Trophoblast cell (in vitro differentiated cells and primary cell): ENCODE results near the gene GMCL1.
A peak's percentile ranks its signal among the peaks of the same experiment; 100 is the strongest.

Source experiments
- DNase-seq, 2 donors: peaks; one replicate each; pipeline ENCODE4 v3.0.0-alpha.2; 2016
- H2AFZ ChIP-seq: 2 replicates; pipeline ENCODE4 v1.6.1; 2013; ENCODE audit warnings: low read length, moderate library complexity, mild to moderate bottlenecking; ENCODE audit not compliant: insufficient read depth, poor library complexity
- H2AK5ac ChIP-seq: 2 replicates; pipeline ENCODE4 v1.6.1; 2013; ENCODE audit warnings: mild to moderate bottlenecking, low read length
- H2BK120ac ChIP-seq: 2 replicates; pipeline ENCODE4 v1.6.1; 2013; ENCODE audit warnings: low read length, mild to moderate bottlenecking, moderate library complexity; ENCODE audit not compliant: insufficient read depth, poor library complexity
- H2BK12ac ChIP-seq: 2 replicates; pipeline ENCODE4 v1.6.1; 2013; ENCODE audit warnings: mild to moderate bottlenecking, low read length, moderate library complexity
- H2BK5ac ChIP-seq: 2 replicates; pipeline ENCODE4 v1.6.1; 2013; ENCODE audit warnings: low read length, low read depth, moderate library complexity, mild to moderate bottlenecking; ENCODE audit not compliant: poor library complexity
- H3K14ac ChIP-seq: 2 replicates; pipeline ENCODE4 v1.6.1; 2013; ENCODE audit warnings: mild to moderate bottlenecking, low read length
- H3K18ac ChIP-seq: 2 replicates; pipeline ENCODE4 v1.6.1; 2013; ENCODE audit warnings: mild to moderate bottlenecking, low read length
- H3K23ac ChIP-seq: 2 replicates; pipeline ENCODE4 v1.6.1; 2013; ENCODE audit warnings: low read length
- H3K27ac ChIP-seq: 2 replicates; pipeline ENCODE4 v1.5.1; 2013; ENCODE audit warnings: low read depth, mild to moderate bottlenecking, inconsistent platforms, low read length, moderate library complexity
- H3K27me3 ChIP-seq: 2 replicates; pipeline ENCODE4 v1.6.1; 2013; ENCODE audit warnings: inconsistent platforms, mild to moderate bottlenecking, low read length, moderate library complexity; ENCODE audit not compliant: insufficient read depth
- H3K36me3 ChIP-seq, 2 experiments: 1 replicate in 1 of 2; 2 replicates in 1 of 2; pipeline ENCODE4 v1.6.1; 2013; ENCODE audit warnings: low read length in 2 of 2, mild to moderate bottlenecking in 2 of 2, moderate library complexity in 1 of 2; ENCODE audit not compliant: insufficient read depth in 2 of 2, control insufficient read depth in 1 of 2
- H3K4ac ChIP-seq: 2 replicates; pipeline ENCODE4 v1.6.1; 2013; ENCODE audit warnings: low read depth, mild to moderate bottlenecking, low read length, moderate library complexity
- H3K4me1 ChIP-seq, 2 experiments: 1 replicate in 1 of 2; 2 replicates in 1 of 2; pipeline ENCODE4 v1.6.1; 2013; ENCODE audit warnings: low read length in 2 of 2, mild to moderate bottlenecking in 2 of 2, moderate library complexity in 1 of 2; ENCODE audit not compliant: insufficient read depth in 2 of 2, control insufficient read depth in 1 of 2
- H3K4me2 ChIP-seq: 2 replicates; pipeline ENCODE4 v1.6.1; 2013; ENCODE audit warnings: inconsistent platforms, mild to moderate bottlenecking, low read length, moderate library complexity
- H3K4me3 ChIP-seq: 2 replicates; pipeline ENCODE4 v1.5.1; 2013; ENCODE audit warnings: mild to moderate bottlenecking, low read depth, low read length, inconsistent platforms
- H3K79me1 ChIP-seq: one replicate; pipeline ENCODE4 v1.6.1; 2013; ENCODE audit warnings: low read length
- H3K79me2 ChIP-seq: 2 replicates; pipeline ENCODE4 v1.6.1; 2013; ENCODE audit warnings: low read length, mild to moderate bottlenecking; ENCODE audit not compliant: control insufficient read depth, insufficient read depth, poor library complexity
- H3K9ac ChIP-seq: 2 replicates; pipeline ENCODE4 v1.6.1; 2013; ENCODE audit warnings: mild to moderate bottlenecking, low read length
- H3K9me3 ChIP-seq: 2 replicates; pipeline ENCODE4 v1.6.1; 2013; ENCODE audit warnings: low read depth, mild to moderate bottlenecking, control low read depth, inconsistent platforms, low read length; ENCODE audit not compliant: insufficient read depth
- H4K12ac ChIP-seq: 2 replicates; pipeline ENCODE4 v1.6.1; 2013; ENCODE audit warnings: low read depth, mild to moderate bottlenecking, low read length, moderate library complexity
- H4K8ac ChIP-seq: 2 replicates; pipeline ENCODE4 v1.6.1; 2013; ENCODE audit warnings: low read depth, mild to moderate bottlenecking, low read length, moderate library complexity
- H4K91ac ChIP-seq: one replicate; pipeline ENCODE4 v1.6.1; 2013; ENCODE audit warnings: low read depth, mild to moderate bottlenecking, low read length, moderate library complexity
- WGBS: extraction: QIAGEN DNeasy Blood & Tissue Kit; methylation state at CpG from one replicate; pipeline ENCODE4 v1.1.7; 2013; ENCODE audit warnings: missing lambda C conversion rate; ENCODE audit not compliant: insufficient read length, insufficient coverage; ENCODE audit errors: extremely low coverage; 5-methylcytosine and 5-hydroxymethylcytosine counted together

The GMCL1 gene

DNA sequence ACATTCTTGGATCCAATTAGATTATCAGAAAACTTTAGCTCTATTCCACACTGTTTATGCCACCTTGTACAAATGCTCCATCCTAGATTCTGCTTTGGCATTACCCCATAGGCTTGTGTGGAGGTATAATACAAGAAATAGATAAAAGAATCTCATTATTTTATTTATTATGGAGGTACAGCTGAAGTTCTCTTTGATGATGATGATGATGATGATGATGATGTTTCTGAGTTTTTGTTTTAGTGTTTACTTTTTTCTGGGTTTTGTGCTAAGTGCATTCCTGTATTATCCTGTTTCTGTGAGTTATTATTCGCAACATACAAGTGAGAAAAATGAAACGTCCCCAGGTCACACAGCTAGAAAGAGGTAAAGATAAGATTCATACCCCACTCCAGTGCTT lies 44.1 kb upstream of the GMCL1 start:
- no peak overlapping the region for H4K12ac ChIP-seq
- no CpG with 5 or more reads among the region's 2 CpGs for WGBS

DNA sequence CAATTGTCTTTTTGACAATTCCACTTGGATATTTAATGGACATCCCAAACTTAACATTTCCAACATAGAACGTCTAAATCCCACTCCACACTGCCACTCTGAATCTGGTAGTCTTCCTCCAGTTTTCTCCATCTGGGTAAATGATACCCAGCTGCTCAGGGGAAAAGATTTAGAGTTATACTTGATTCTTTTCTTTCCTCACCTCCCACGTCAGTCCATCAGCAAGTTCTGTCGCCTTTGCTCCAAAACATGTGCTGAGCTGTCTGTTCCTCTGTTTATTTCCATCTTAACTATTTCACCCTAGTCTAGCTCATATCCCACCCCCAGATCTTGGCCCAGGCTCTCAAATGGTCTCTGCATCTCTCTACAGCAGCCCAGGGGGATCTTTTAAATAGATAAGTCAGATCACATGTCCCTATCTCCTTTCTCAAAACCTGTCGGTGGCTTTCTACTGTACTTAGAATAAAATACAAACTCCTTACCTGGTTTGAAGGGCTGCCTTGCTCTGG lies 43.4 kb upstream of the GMCL1 start:
- Histone ChIP-seq H2AK5ac (no peak overlapping the region), H3K27ac (no peak overlapping the region), H4K91ac (no peak overlapping the region), H2BK5ac (no peak overlapping the region), H3K18ac (no peak overlapping the region), H2BK12ac (no peak overlapping the region), H2AFZ (no peak overlapping the region), H3K27me3 (no peaks in the 10 kb centered on the region), H3K36me3 (peaks cover 0 to 4% of the 10 kb centered on the region in 2 experiments), H2BK120ac (no peak overlapping the region), H3K4ac (no peak overlapping the region), H3K79me1 (peaks cover 13% of the 10 kb centered on the region), H3K9me3 (no peaks in the 10 kb centered on the region), H4K8ac (no peak overlapping the region), H3K14ac (no peak overlapping the region), H3K4me2 (no peak overlapping the region), H3K9ac (no peak overlapping the region), H3K4me3 (no peak overlapping the region), H3K23ac (no peak overlapping the region), H3K4me1 (peaks cover 4 to 11% of the 10 kb centered on the region in 2 experiments), H3K79me2 (peaks cover 2% of the 10 kb centered on the region), H4K12ac (no peak overlapping the region)
- DNase-seq: no peak
- no CpG with 5 or more reads among the region's 4 CpGs for WGBS

More for the DNA sequence above, 44.1 kb upstream of the GMCL1 start:
- Histone ChIP-seq H3K14ac (no peak overlapping the region), H3K4me2 (no peak overlapping the region), H2AK5ac (no peak overlapping the region), H3K9me3 (no peaks in the 10 kb centered on the region), H3K4me3 (no peak overlapping the region), H3K27me3 (no peaks in the 10 kb centered on the region), H4K91ac (no peak overlapping the region), H2AFZ (no peak overlapping the region), H3K79me2 (peaks cover 2% of the 10 kb centered on the region), H3K36me3 (peaks cover 0 to 4% of the 10 kb centered on the region in 2 experiments), H3K27ac (no peak overlapping the region), H2BK5ac (no peak overlapping the region), H3K79me1 (peaks cover 12% of the 10 kb centered on the region), H4K8ac (no peak overlapping the region), H3K9ac (no peak overlapping the region), H3K18ac (no peak overlapping the region), H3K4me1 (peaks cover 3 to 8% of the 10 kb centered on the region in 2 experiments), H3K23ac (no peak overlapping the region), H2BK120ac (no peak overlapping the region), H2BK12ac (no peak overlapping the region), H3K4ac (no peak overlapping the region)
- no peak for DNase-seq

DNA sequence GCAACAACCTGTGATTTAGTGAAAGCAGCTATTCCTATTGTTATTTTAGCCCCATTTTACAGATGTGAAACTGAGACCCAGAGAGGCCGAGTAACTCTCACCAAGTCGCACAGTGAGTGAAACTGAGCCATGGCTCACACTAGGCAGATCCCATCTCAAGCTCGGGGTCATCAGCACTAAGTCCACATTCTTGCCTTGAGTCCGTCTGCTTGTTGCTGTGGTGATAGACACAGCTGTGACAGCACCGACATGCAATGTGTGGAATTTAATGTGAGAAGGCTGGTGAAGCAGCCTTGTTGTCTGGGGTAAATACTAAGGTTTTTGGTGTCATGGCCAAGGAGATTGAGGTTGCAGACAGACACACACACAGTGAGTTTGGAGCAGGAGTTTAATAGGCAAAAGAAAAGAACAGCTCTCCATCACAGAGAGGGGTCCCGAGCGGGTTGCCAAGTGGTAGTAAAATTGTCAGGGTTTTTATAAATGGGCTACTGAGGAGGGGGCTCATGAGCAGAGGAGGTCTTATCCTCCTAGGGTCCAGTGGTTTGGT lies 40.2 kb upstream of the GMCL1 start:
- peak overlapping the region; percentile 48 for H3K4me2 ChIP-seq
- H4K12ac ChIP-seq: no peak overlapping the region
- peak overlapping the region; percentile 71 for H2BK120ac ChIP-seq
- no peak overlapping the region for H2AFZ ChIP-seq
- peak overlapping the region; percentile 47 for H4K8ac ChIP-seq
- H2AK5ac ChIP-seq: no peak overlapping the region
- peaks cover 4 to 13% of the 10 kb centered on the region in 2 experiments for H3K4me1 ChIP-seq
- peaks cover 0 to 4% of the 10 kb centered on the region in 2 experiments for H3K36me3 ChIP-seq
- peaks cover 2% of the 10 kb centered on the region for H3K79me2 ChIP-seq
- H4K91ac ChIP-seq: peak overlapping the region; percentile 88
- H3K9ac ChIP-seq: no peak overlapping the region
- DNase-seq: peak; percentile 92 to 96
- peak overlapping the region; percentile 93 for H3K27ac ChIP-seq
- H3K4ac ChIP-seq: no peak overlapping the region
- WGBS: no CpG with 5 or more reads among the region's 7 CpGs
- peak overlapping the region; percentile 74 for H2BK5ac ChIP-seq
- H3K14ac ChIP-seq: peak overlapping the region; percentile 76
- H3K79me1 ChIP-seq: peaks cover 13% of the 10 kb centered on the region
- peak overlapping the region; percentile 47 for H2BK12ac ChIP-seq
- no peak overlapping the region for H3K23ac ChIP-seq
- H3K18ac ChIP-seq: no peak overlapping the region
- no peaks in the 10 kb centered on the region for H3K27me3 ChIP-seq
- H3K9me3 ChIP-seq: no peaks in the 10 kb centered on the region
- no peak overlapping the region for H3K4me3 ChIP-seq

DNA sequence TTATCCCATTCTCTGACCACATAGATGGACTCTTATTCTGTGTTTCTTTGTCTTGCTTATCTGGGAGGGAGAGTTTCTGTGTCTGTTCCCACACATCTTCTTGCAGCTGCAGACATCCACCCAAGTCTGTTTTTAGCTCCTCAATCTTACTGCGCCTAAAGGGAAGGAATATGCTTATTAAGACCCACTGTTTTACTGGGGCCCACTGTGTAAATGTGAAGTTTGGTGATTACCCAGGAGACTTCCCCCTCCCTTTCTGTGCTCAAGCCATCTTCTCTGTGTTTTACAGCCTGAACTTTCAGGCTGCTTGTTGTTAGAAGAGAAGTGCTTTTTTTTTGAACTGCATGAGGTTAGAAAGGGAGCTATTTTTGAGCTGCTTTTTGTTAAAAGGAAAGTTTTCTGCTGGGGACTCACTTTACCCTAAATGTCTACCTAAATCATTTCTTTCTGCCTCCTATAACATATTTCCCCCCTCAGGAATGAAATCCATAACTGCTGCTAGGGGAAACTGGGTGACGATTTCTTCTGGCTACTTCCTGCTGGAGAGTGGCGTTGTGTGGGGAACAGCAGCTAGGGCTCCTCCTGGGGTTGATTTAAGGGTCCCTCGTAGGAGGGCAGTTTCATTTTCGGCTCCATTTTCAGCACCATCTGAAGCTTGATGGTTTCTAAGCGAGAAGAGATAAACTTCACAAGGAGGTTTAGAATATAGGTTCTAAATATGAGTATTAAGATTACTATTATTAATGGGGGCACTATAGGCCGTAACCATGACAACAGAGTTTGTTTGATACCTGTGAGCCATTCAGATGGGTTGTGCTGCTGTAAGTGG lies 39.5 kb upstream of the GMCL1 start:
- H2BK12ac ChIP-seq: peak overlapping the region; percentile 82
- H3K14ac ChIP-seq: peak overlapping the region; percentile 85
- H3K18ac ChIP-seq: no peak overlapping the region
- H2AK5ac ChIP-seq: peak overlapping the region; percentile 44
- peaks cover 4 to 13% of the 10 kb centered on the region in 2 experiments for H3K4me1 ChIP-seq
- no peak overlapping the region for H3K4me3 ChIP-seq
- WGBS: no CpG with 5 or more reads among the region's 7 CpGs
- peak overlapping the region; percentile 95 for H2BK5ac ChIP-seq
- H3K36me3 ChIP-seq: peaks cover 0 to 4% of the 10 kb centered on the region in 2 experiments
- peak overlapping the region; percentile 48 for H3K4me2 ChIP-seq
- peak overlapping the region; percentile 94 for H4K91ac ChIP-seq
- H3K4ac ChIP-seq: peak overlapping the region; percentile 70
- DNase-seq: peak in 1 of 2 donors; percentile 21
- H3K9ac ChIP-seq: peak overlapping the region; percentile 33
- H4K12ac ChIP-seq: peak overlapping the region; percentile 51
- no peak overlapping the region for H3K23ac ChIP-seq
- no peaks in the 10 kb centered on the region for H3K27me3 ChIP-seq
- no peaks in the 10 kb centered on the region for H3K9me3 ChIP-seq
- H4K8ac ChIP-seq: peak overlapping the region; percentile 66
- no peak overlapping the region for H2AFZ ChIP-seq
- H3K79me1 ChIP-seq: peaks cover 13% of the 10 kb centered on the region
- H3K79me2 ChIP-seq: peaks cover 2% of the 10 kb centered on the region
- peak overlapping the region; percentile 93 for H3K27ac ChIP-seq
- peak overlapping the region; percentile 71 for H2BK120ac ChIP-seq
